Ishikawa (cell line): ENCODE measurements around the gene OR14J1.

ENCODE experiments used
- CEBPB ChIP-seq: IDR thresholded peaks from 2 replicates; pipeline ENCODE4 v1.6.1; 2012
- CREB1 ChIP-seq: IDR thresholded peaks from 2 replicates; pipeline ENCODE4 v1.6.1; 2012; ENCODE audit warnings: low read depth
- EGR1 ChIP-seq: IDR thresholded peaks from 2 replicates; pipeline ENCODE4 v1.6.1; 2012
- EP300 ChIP-seq: IDR thresholded peaks from 2 replicates; pipeline ENCODE4 v1.6.1; 2012; ENCODE audit warnings: borderline replicate concordance
- FOXM1 ChIP-seq: IDR thresholded peaks from 2 replicates; pipeline ENCODE4 v1.6.1; 2012; ENCODE audit warnings: low read depth, borderline replicate concordance
- NFIC ChIP-seq: IDR thresholded peaks from 2 replicates; pipeline ENCODE4 v1.6.1; 2012
- RAD21 ChIP-seq: IDR thresholded peaks from 2 replicates; pipeline ENCODE4 v1.6.1; 2012; ENCODE audit warnings: low read depth
- TAF1 ChIP-seq: IDR thresholded peaks from 2 replicates; pipeline ENCODE4 v1.6.1; 2012; ENCODE audit warnings: low read depth, mild to moderate bottlenecking
- TCF12 ChIP-seq: IDR thresholded peaks from 2 replicates; pipeline ENCODE4 v1.6.1; 2012; ENCODE audit warnings: low read depth
- TEAD4 ChIP-seq: IDR thresholded peaks from 2 replicates; pipeline ENCODE4 v1.6.1; 2012
- YY1 ChIP-seq: IDR thresholded peaks from 2 replicates; pipeline ENCODE4 v1.6.1; 2012; ENCODE audit warnings: low read depth
- ZBTB7A ChIP-seq: IDR thresholded peaks from 2 replicates; pipeline ENCODE4 v1.6.1; 2012; ENCODE audit warnings: low read depth
- TF ChIP-seq, protein P1 (sequence below): IDR thresholded peaks from 2 replicates; pipeline ENCODE4 v1.6.1; 2012
- TF ChIP-seq, protein P2 (sequence below): IDR thresholded peaks from 2 replicates; pipeline ENCODE4 v1.6.1; 2012
- TF ChIP-seq, protein P3 (sequence below): IDR thresholded peaks from 2 replicates; pipeline ENCODE4 v1.6.1; 2012; ENCODE audit warnings: low read depth, mild to moderate bottlenecking

Gene OR14J1

DNA sequence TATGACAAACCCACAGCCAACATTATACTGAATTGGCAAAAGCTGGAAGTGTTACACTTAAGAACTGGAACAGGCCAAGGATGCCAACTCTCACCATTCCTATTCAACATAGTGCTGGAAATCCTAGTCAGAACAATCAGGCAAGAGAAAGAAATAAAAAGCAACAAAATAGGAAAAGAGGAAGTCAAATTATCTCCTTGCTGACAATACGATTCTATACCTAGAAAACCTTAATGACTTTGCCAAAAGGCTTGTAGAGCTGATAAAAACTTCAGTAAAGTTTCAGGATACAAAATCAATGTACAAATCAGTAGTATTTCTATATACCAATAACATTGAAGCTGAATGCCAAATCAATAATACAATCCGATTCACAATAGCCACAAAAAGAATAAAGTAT lies 34.8 kb downstream of the OR14J1 start:
- TF ChIP-seq RAD21 (no peak), TCF12 (no peak), ZBTB7A (no peak), CREB1 (no peak), TAF1 (no peak), CEBPB (no peak), YY1 (no peak), EGR1 (no peak)
- TF ChIP-seq, protein P1, sequence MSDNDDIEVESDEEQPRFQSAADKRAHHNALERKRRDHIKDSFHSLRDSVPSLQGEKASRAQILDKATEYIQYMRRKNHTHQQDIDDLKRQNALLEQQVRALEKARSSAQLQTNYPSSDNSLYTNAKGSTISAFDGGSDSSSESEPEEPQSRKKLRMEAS: no peak
- TF ChIP-seq, protein P2, sequence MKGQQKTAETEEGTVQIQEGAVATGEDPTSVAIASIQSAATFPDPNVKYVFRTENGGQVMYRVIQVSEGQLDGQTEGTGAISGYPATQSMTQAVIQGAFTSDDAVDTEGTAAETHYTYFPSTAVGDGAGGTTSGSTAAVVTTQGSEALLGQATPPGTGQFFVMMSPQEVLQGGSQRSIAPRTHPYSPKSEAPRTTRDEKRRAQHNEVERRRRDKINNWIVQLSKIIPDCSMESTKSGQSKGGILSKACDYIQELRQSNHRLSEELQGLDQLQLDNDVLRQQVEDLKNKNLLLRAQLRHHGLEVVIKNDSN: no peak
- TF ChIP-seq, protein P3, sequence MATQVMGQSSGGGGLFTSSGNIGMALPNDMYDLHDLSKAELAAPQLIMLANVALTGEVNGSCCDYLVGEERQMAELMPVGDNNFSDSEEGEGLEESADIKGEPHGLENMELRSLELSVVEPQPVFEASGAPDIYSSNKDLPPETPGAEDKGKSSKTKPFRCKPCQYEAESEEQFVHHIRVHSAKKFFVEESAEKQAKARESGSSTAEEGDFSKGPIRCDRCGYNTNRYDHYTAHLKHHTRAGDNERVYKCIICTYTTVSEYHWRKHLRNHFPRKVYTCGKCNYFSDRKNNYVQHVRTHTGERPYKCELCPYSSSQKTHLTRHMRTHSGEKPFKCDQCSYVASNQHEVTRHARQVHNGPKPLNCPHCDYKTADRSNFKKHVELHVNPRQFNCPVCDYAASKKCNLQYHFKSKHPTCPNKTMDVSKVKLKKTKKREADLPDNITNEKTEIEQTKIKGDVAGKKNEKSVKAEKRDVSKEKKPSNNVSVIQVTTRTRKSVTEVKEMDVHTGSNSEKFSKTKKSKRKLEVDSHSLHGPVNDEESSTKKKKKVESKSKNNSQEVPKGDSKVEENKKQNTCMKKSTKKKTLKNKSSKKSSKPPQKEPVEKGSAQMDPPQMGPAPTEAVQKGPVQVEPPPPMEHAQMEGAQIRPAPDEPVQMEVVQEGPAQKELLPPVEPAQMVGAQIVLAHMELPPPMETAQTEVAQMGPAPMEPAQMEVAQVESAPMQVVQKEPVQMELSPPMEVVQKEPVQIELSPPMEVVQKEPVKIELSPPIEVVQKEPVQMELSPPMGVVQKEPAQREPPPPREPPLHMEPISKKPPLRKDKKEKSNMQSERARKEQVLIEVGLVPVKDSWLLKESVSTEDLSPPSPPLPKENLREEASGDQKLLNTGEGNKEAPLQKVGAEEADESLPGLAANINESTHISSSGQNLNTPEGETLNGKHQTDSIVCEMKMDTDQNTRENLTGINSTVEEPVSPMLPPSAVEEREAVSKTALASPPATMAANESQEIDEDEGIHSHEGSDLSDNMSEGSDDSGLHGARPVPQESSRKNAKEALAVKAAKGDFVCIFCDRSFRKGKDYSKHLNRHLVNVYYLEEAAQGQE: no peak

DNA sequence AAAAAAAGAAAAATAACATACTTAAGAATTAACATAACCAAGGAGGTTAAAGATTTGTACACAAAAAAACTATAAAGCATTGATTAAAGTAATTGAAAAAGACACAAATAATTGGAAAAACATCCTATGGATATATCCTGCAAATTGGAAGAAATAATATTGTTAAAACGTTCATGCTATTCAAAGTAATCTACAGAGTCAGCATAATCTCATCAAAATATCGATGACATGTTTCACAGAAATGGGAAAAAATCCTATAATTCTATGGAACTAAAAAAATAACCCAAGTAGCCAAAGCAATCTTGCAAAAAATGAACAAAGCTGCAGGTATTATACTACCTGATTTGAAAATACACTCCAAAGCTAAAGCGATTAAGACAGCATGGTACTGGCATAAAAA lies 43.9 kb downstream of the OR14J1 start:
- TF ChIP-seq TEAD4 (no peak), FOXM1 (no peak), EP300 (no peak), CREB1 (no peak), NFIC (no peak), YY1 (no peak), EGR1 (no peak), RAD21 (no peak), CEBPB (no peak), TAF1 (no peak), ZBTB7A (no peak), TCF12 (no peak)
- TF ChIP-seq, protein P3: no peak
- TF ChIP-seq, protein P1: no peak
- TF ChIP-seq, protein P2: no peak

DNA sequence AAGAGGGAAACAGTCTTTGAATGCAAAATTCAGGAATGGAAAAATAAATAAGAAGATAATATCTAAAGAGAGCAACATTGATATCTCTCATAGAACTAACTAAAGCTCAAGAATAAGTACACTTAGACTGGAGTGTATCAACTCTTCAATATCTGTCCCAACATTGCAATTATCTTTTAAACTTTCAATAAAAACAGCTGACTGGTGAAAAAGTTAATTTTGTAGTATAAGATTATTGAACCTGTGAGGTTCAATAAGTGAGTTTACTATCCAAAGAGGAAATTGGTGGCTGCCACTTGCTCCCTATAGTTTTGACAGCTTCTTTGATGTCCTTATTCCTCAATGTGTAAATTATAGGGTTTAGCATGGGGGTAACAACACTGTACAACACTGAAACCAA lies 53.5 kb downstream of the OR14J1 start:
- TF ChIP-seq EGR1: no peak
- TF ChIP-seq RAD21: no peak
- TF ChIP-seq, protein P1: no peak
- TF ChIP-seq CEBPB: no peak
- TF ChIP-seq, protein P3: no peak
- TF ChIP-seq, protein P2: no peak
- TF ChIP-seq TEAD4: no peak
- TF ChIP-seq EP300: no peak
- no peak for TF ChIP-seq NFIC
- no peak for TF ChIP-seq FOXM1
- TF ChIP-seq CREB1: no peak
- no peak for TF ChIP-seq TAF1
- no peak for TF ChIP-seq YY1
- no peak for TF ChIP-seq ZBTB7A
- TF ChIP-seq TCF12: no peak

DNA sequence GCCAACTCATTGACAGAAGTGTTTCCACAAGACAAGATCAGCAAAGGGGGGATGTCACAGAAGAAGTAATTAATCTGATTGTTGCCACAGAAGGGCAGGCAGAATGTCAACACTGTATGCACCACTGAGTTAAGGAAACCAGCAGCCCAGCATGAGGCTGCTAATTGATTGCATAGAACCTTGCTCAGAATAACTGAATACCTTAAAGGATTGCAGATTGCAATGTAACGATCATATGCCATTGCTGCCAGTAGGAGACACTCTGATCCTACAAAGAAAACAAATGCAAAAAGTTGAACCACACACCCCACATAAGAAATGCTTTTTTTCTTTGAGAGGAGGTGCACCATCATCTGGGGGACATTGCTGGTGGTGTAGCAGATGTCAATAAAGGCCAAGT lies 54.1 kb downstream of the OR14J1 start:
- TF ChIP-seq CEBPB (no peak), NFIC (no peak), TEAD4 (no peak), RAD21 (no peak), ZBTB7A (no peak), TCF12 (no peak), YY1 (no peak), EGR1 (no peak)
- TF ChIP-seq, protein P2: no peak
